Smooth muscle cell (in vitro differentiated cells): ENCODE results near the gene SERP1. TPM values are rescaled to one million over a fixed set of nuclear protein-coding genes. Genes with fewer than 3 reads are reported as not detected.

Source experiments
- DNase-seq: peaks from one replicate; lab custom pipeline; 2025; ENCODE audit not compliant: unreplicated experiment; lab: John Stamatoyannopoulos, UW
- H2AFZ ChIP-seq: fragments of 200-600 bp; sonication (generic); 2 replicates; pipeline ENCODE4 v1.6.0; 2016; ENCODE audit warnings: antibody characterized with exemption, low read depth, mild to moderate bottlenecking
- H3F3A ChIP-seq: fragments of 200-600 bp; sonication (generic); 2 replicates; pipeline ENCODE4 v1.6.0; 2017; ENCODE audit warnings: antibody characterized with exemption, low read depth
- H3K27ac ChIP-seq: fragments of 200-600 bp; sonication (generic); 2 replicates; pipeline ENCODE4 v1.5.1; 2016; ENCODE audit warnings: low read depth, mild to moderate bottlenecking
- H3K27me3 ChIP-seq: fragments of 200-600 bp; sonication (generic); 2 replicates; pipeline ENCODE4 v1.6.1; 2016; ENCODE audit warnings: low read depth, mild to moderate bottlenecking
- H3K36me3 ChIP-seq: fragments of 200-600 bp; sonication (generic); 2 replicates; pipeline ENCODE4 v1.5.1; 2016; ENCODE audit warnings: low read depth
- H3K4me1 ChIP-seq: fragments of 200-600 bp; sonication (generic); 2 replicates; pipeline ENCODE4 v1.5.1; 2016; ENCODE audit warnings: low read depth
- H3K4me2 ChIP-seq: fragments of 200-600 bp; sonication (generic); 2 replicates; pipeline ENCODE4 v1.6.0; 2016; ENCODE audit warnings: mild to moderate bottlenecking
- H3K4me3 ChIP-seq: fragments of 200-600 bp; sonication (generic); 2 replicates; pipeline ENCODE4 v1.5.1; 2016; ENCODE audit warnings: mild to moderate bottlenecking
- H3K79me2 ChIP-seq: fragments of 200-600 bp; sonication (generic); 2 replicates; pipeline ENCODE4 v1.6.0; 2016; ENCODE audit warnings: low read depth, mild to moderate bottlenecking
- H3K9ac ChIP-seq: fragments of 200-600 bp; sonication (generic); 2 replicates; pipeline ENCODE4 v1.6.0; 2016; ENCODE audit warnings: low read depth
- H3K9me3 ChIP-seq: fragments of 200-600 bp; sonication (generic); replicated peaks from 2 replicates; pipeline ENCODE4 v1.5.1; 2016; ENCODE audit warnings: low read depth
- H4K20me1 ChIP-seq: fragments of 200-600 bp; sonication (generic); 2 replicates; pipeline ENCODE4 v1.6.0; 2016; ENCODE audit warnings: low read depth
- CTCF ChIP-seq: fragments of 200-600 bp; sonication (generic); IDR thresholded peaks from 2 replicates; pipeline ENCODE4 v1.5.1; 2017; ENCODE audit warnings: borderline replicate concordance, mild to moderate bottlenecking, antibody characterized with exemption; ENCODE audit not compliant: insufficient read depth, poor library complexity, severe bottlenecking
- WGBS: methylation state at CpG from one replicate; pipeline ENCODE4 v1.1.7; 2016; ENCODE audit warnings: low lambda C conversion rate; 5-methylcytosine and 5-hydroxymethylcytosine counted together
- polyA plus RNA-seq: library from polyadenylated mRNA; unstranded; fragments of >200 nt; fragmentation: Nextera tagmentation; extraction: Ambion mirVana; gene quantifications from 2 replicates; pipeline ENCODE4 v1.2.1, GENCODE V29; 2016
- total RNA-seq: library from RNA; depleted of rRNA; stranded (reverse); fragments of >200 nt; gene quantifications from 2 replicates; pipeline ENCODE4 v1.2.3, GENCODE V29; 2014

SERP1 gene
- total and polyA plus RNA-seq, 2 experiments from 2014 or later = 247 to 268 TPM

- H3K9ac ChIP-seq = no peak overlapping the region
- H3K27ac ChIP-seq = no peak overlapping the region
- DNase-seq = no peak
- H3F3A ChIP-seq = no peaks in the 10 kb centered on the region
- peak; percentile 34 for TF ChIP-seq CTCF
- no peaks in the 10 kb centered on the region for H3K4me1 ChIP-seq
- WGBS = 39% methylated on average over 2 of the region's 2 CpGs
- H3K9me3 ChIP-seq = no peaks in the 10 kb centered on the region
- H4K20me1 ChIP-seq = no peaks in the 10 kb centered on the region
- H3K36me3 ChIP-seq = no peaks in the 10 kb centered on the region
- H3K79me2 ChIP-seq = no peaks in the 10 kb centered on the region
- no peaks in the 10 kb centered on the region for H3K27me3 ChIP-seq
- H3K4me2 ChIP-seq = no peak overlapping the region
- no peak overlapping the region for H3K4me3 ChIP-seq
- H2AFZ ChIP-seq = no peak overlapping the region
Observed at GRCh38 chr3:150528354-150528797, 17.9 kb downstream of the SERP1 start.

GRCh38 chr3:150527464-150528255, 18.6 kb downstream of the SERP1 start:
- H3K9me3 ChIP-seq = no peaks in the 10 kb centered on the region
- no peaks in the 10 kb centered on the region for H3K27me3 ChIP-seq
- no peak overlapping the region for H3K4me3 ChIP-seq
- H3K36me3 ChIP-seq = no peaks in the 10 kb centered on the region
- no peaks in the 10 kb centered on the region for H3K79me2 ChIP-seq
- no peak overlapping the region for H2AFZ ChIP-seq
- DNase-seq = no peak
- no peak overlapping the region for H3K4me2 ChIP-seq
- TF ChIP-seq CTCF = no peak
- no peaks in the 10 kb centered on the region for H3F3A ChIP-seq
- no peaks in the 10 kb centered on the region for H3K4me1 ChIP-seq
- 69% methylated on average over 10 of the region's 10 CpGs for WGBS
- no peaks in the 10 kb centered on the region for H4K20me1 ChIP-seq
- H3K27ac ChIP-seq = no peak overlapping the region
- H3K9ac ChIP-seq = no peak overlapping the region

GRCh38 chr3:150523538-150523937, 22.8 kb downstream of the SERP1 start:
- H3K4me3 ChIP-seq = no peak overlapping the region
- no peak overlapping the region for H3K9ac ChIP-seq
- H3K27me3 ChIP-seq = no peaks in the 10 kb centered on the region
- no peaks in the 10 kb centered on the region for H3F3A ChIP-seq
- H4K20me1 ChIP-seq = no peaks in the 10 kb centered on the region
- no peak overlapping the region for H3K27ac ChIP-seq
- no peak overlapping the region for H3K4me2 ChIP-seq
- no peak for DNase-seq
- TF ChIP-seq CTCF = no peak
- no peaks in the 10 kb centered on the region for H3K79me2 ChIP-seq
- H3K36me3 ChIP-seq = no peaks in the 10 kb centered on the region
- no peak overlapping the region for H2AFZ ChIP-seq
- H3K9me3 ChIP-seq = no peaks in the 10 kb centered on the region
- WGBS = 76% methylated on average over 2 of the region's 2 CpGs
- no peaks in the 10 kb centered on the region for H3K4me1 ChIP-seq

- no peaks in the 10 kb centered on the region for H3K9me3 ChIP-seq
- no peaks in the 10 kb centered on the region for H3F3A ChIP-seq
- H3K4me3 ChIP-seq = no peak overlapping the region
- no peak overlapping the region for H3K9ac ChIP-seq
- H3K27ac ChIP-seq = no peak overlapping the region
- no peak overlapping the region for H2AFZ ChIP-seq
- no peaks in the 10 kb centered on the region for H3K27me3 ChIP-seq
- no peak overlapping the region for H3K4me2 ChIP-seq
- no peak for DNase-seq
- no peak for TF ChIP-seq CTCF
- 60% methylated on average over 2 of the region's 2 CpGs for WGBS
- H4K20me1 ChIP-seq = no peaks in the 10 kb centered on the region
- no peaks in the 10 kb centered on the region for H3K36me3 ChIP-seq
- H3K79me2 ChIP-seq = no peaks in the 10 kb centered on the region
- no peaks in the 10 kb centered on the region for H3K4me1 ChIP-seq
Observed at GRCh38 chr3:150521463-150521862, 24.8 kb downstream of the SERP1 start.
